Activated CD8-positive, alpha-beta memory T cell treated with anti-CD3 and anti-CD28 coated beads, Interleukin-2, amount 50 U/mL, for 4 hours (primary cell): ENCODE results near the gene SRSF4.
"Not testable (repeated sequence)": the region's sequence is repeated elsewhere in the genome, so short reads cannot be mapped to it uniquely, and the experiment has no call there.

ENCODE experiments used
- DNase-seq: peaks from one replicate; pipeline ENCODE4 v3.0.0-alpha.2; 2020

The SRSF4 gene

GRCh38 chr1:29162476-29163138, 19.1 kb downstream of the SRSF4 start:
- DNase-seq, result no peak

- DNase-seq, result no peak
Observed at GRCh38 chr1:29162025-29162424, 19.7 kb downstream of the SRSF4 start.

GRCh38 chr1:29159773-29160172, 21.9 kb downstream of the SRSF4 start:
- no peak for DNase-seq

- no peak for DNase-seq
Observed at GRCh38 chr1:29157269-29157601, 24.5 kb downstream of the SRSF4 start.

- no peak for DNase-seq
Observed at GRCh38 chr1:29156543-29157268, 25.0 kb downstream of the SRSF4 start.

GRCh38 chr1:29152046-29152805, 29.5 kb downstream of the SRSF4 start:
- no peak for DNase-seq

GRCh38 chr1:29150346-29150745, 31.4 kb downstream of the SRSF4 start:
- DNase-seq, result not testable (repeated sequence)

- DNase-seq, result no peak
Observed at GRCh38 chr1:29148656-29149491, 32.8 kb downstream of the SRSF4 start.

GRCh38 chr1:29145739-29146437, 35.8 kb downstream of the SRSF4 start:
- no peak for DNase-seq

GRCh38 chr1:29144178-29144577, 37.5 kb downstream of the SRSF4 start:
- no peak for DNase-seq

- no peak for DNase-seq
Observed at GRCh38 chr1:29142714-29143113, 39.0 kb downstream of the SRSF4 start.

- no peak for DNase-seq
Observed at GRCh38 chr1:29136391-29136915, 45.2 kb downstream of the SRSF4 start.

- no peak for DNase-seq
Observed at GRCh38 chr1:29134695-29135028, 47.0 kb downstream of the SRSF4 start.

GRCh38 chr1:29133861-29134694, 47.6 kb downstream of the SRSF4 start:
- DNase-seq, result no peak

- DNase-seq, result not testable (repeated sequence)
Observed at GRCh38 chr1:29131056-29131455, 50.6 kb downstream of the SRSF4 start.

GRCh38 chr1:29129916-29130315, 51.8 kb downstream of the SRSF4 start:
- DNase-seq, result no peak

- DNase-seq, result no peak
Observed at GRCh38 chr1:29128739-29129138, 53.0 kb downstream of the SRSF4 start.

- DNase-seq, result no peak
Observed at GRCh38 chr1:29126198-29126597, 55.5 kb downstream of the SRSF4 start.

- DNase-seq, result no peak
Observed at GRCh38 chr1:29125788-29126187, 55.9 kb downstream of the SRSF4 start.

GRCh38 chr1:29125237-29125641, 56.5 kb downstream of the SRSF4 start:
- DNase-seq, result no peak
